ENCODE data around the gene NR5A1.
A peak's percentile ranks its signal among the peaks of the same experiment; 100 is the strongest.

NR5A1 gene

GRCh38 chr9:124467410-124468060 lies 39.7 kb downstream of the NR5A1 start:
- DNase-seq = no peak
- TF ChIP-seq POLR2A (IDR thresholded peaks at IDR 0.05; ENCODE audit: low read length) (no peak), GATA1 (IDR thresholded peaks at IDR 0.05; ENCODE audit: low read depth, low read length) (no peak)

- no peak for TF ChIP-seq POLR2A (IDR thresholded peaks at IDR 0.05; ENCODE audit: low read length)
- TF ChIP-seq GATA1 (IDR thresholded peaks at IDR 0.05; ENCODE audit: low read depth, low read length) = no peak
- no peak for DNase-seq
Observed at GRCh38 chr9:124465736-124466135, 41.5 kb downstream of the NR5A1 start.

- DNase-seq = no peak
- TF ChIP-seq POLR2A (IDR thresholded peaks at IDR 0.05; ENCODE audit: low read length) (no peak), GATA1 (IDR thresholded peaks at IDR 0.05; ENCODE audit: low read depth, low read length) (no peak)
Observed at GRCh38 chr9:124462739-124463138, 44.5 kb downstream of the NR5A1 start.

GRCh38 chr9:124458441-124458840 lies 48.8 kb downstream of the NR5A1 start:
- TF ChIP-seq POLR2A (IDR thresholded peaks at IDR 0.05; ENCODE audit: low read length) (no peak), GATA1 (IDR thresholded peaks at IDR 0.05; ENCODE audit: low read depth, low read length) (no peak)

GRCh38 chr9:124457887-124458431 lies 49.2 kb downstream of the NR5A1 start:
- no peak for DNase-seq
- TF ChIP-seq POLR2A (IDR thresholded peaks at IDR 0.05; ENCODE audit: low read length) = no peak

More at GRCh38 chr9:124458441-124458840, 48.8 kb downstream of the NR5A1 start:
- DNase-seq = no peak

- no peak for DNase-seq
- TF ChIP-seq POLR2A (IDR thresholded peaks at IDR 0.05; ENCODE audit: low read length) = no peak
- no peak for TF ChIP-seq GATA1 (IDR thresholded peaks at IDR 0.05; ENCODE audit: low read depth, low read length)
Observed at GRCh38 chr9:124457079-124457886, 49.9 kb downstream of the NR5A1 start.

- DNase-seq = no peak
- TF ChIP-seq POLR2A (IDR thresholded peaks at IDR 0.05; ENCODE audit: low read length) = no peak
- TF ChIP-seq GATA1 (IDR thresholded peaks at IDR 0.05; ENCODE audit: low read depth, low read length) = no peak
Observed at GRCh38 chr9:124456341-124457078, 50.7 kb downstream of the NR5A1 start.

GRCh38 chr9:124455820-124456219 lies 51.4 kb downstream of the NR5A1 start:
- DNase-seq = no peak
- no peak for TF ChIP-seq GATA1 (IDR thresholded peaks at IDR 0.05; ENCODE audit: low read depth, low read length)
- no peak for TF ChIP-seq POLR2A (IDR thresholded peaks at IDR 0.05; ENCODE audit: low read length)

- no peak for DNase-seq
- no peak for TF ChIP-seq POLR2A (IDR thresholded peaks at IDR 0.05; ENCODE audit: low read length)
- TF ChIP-seq GATA1 (IDR thresholded peaks at IDR 0.05; ENCODE audit: low read depth, low read length) = no peak
Observed at GRCh38 chr9:124454791-124455443, 52.3 kb downstream of the NR5A1 start.

GRCh38 chr9:124454296-124454695 lies 52.9 kb downstream of the NR5A1 start:
- TF ChIP-seq GATA1 (IDR thresholded peaks at IDR 0.05; ENCODE audit: low read depth, low read length) (no peak), POLR2A (IDR thresholded peaks at IDR 0.05; ENCODE audit: low read length) (no peak)
- DNase-seq = no peak

- TF ChIP-seq GATA1 (IDR thresholded peaks at IDR 0.05; ENCODE audit: low read depth, low read length) (no peak), POLR2A (IDR thresholded peaks at IDR 0.05; ENCODE audit: low read length) (no peak)
- DNase-seq = peak; percentile 37 to 38
Observed at GRCh38 chr9:124453586-124454191, 53.5 kb downstream of the NR5A1 start.

GRCh38 chr9:124452841-124453585 lies 54.2 kb downstream of the NR5A1 start:
- no peak for DNase-seq
- TF ChIP-seq GATA1 (IDR thresholded peaks at IDR 0.05; ENCODE audit: low read depth, low read length) (no peak), POLR2A (IDR thresholded peaks at IDR 0.05; ENCODE audit: low read length) (no peak)

Measured in erythroblast (primary cell).